DMS79 (cell line): Measurements from ENCODE around the gene SH3BGRL3.
"Not testable (repeated sequence)": the region's sequence is repeated elsewhere in the genome, so short reads cannot be mapped to it uniquely, and the experiment has no call there.

Experiments used
- DNase-seq: peaks from one replicate; lab custom pipeline; 2025; lab: John Stamatoyannopoulos, UW

SH3BGRL3 gene

GRCh38 chr1:26279456-26280332 is at the start of gene SH3BGRL3:
Gene SH3BGRL3 (plus strand): TSS chr1:26280086. CDS start chr1:26280156, 70 bp downstream.
- DNase-seq, result peak; percentile 67

GRCh38 chr1:26230682-26231081 is 49.2 kb upstream of the SH3BGRL3 start:
- not testable (repeated sequence) for DNase-seq

GRCh38 chr1:26233903-26234643 is 45.8 kb upstream of the SH3BGRL3 start, which contains the start of gene CEP85:
Gene CEP85 (plus strand): TSS chr1:26234200. CDS start chr1:26239784, 5,584 bp downstream.
- DNase-seq, result peak; percentile 96

GRCh38 chr1:26234644-26235370 is 45.1 kb upstream of the SH3BGRL3 start:
- DNase-seq, result no peak

- DNase-seq, result no peak
Measured at GRCh38 chr1:26237230-26237966, 42.5 kb upstream of the SH3BGRL3 start.

GRCh38 chr1:26239936-26240335 is 40.0 kb upstream of the SH3BGRL3 start:
- no peak for DNase-seq

- no peak for DNase-seq
Measured at GRCh38 chr1:26252718-26253117, 27.2 kb upstream of the SH3BGRL3 start.

GRCh38 chr1:26254404-26254803 is 25.5 kb upstream of the SH3BGRL3 start:
- no peak for DNase-seq

- no peak for DNase-seq
Measured at GRCh38 chr1:26257222-26257621, 22.7 kb upstream of the SH3BGRL3 start.

GRCh38 chr1:26259005-26259404 is 20.9 kb upstream of the SH3BGRL3 start:
- DNase-seq, result no peak

GRCh38 chr1:26259578-26259977 is 20.3 kb upstream of the SH3BGRL3 start:
- DNase-seq, result no peak

- DNase-seq, result no peak
Measured at GRCh38 chr1:26263212-26263611, 16.7 kb upstream of the SH3BGRL3 start.

GRCh38 chr1:26265405-26265804 is 14.5 kb upstream of the SH3BGRL3 start:
- DNase-seq, result no peak

- no peak for DNase-seq
Measured at GRCh38 chr1:26268290-26269197, 11.3 kb upstream of the SH3BGRL3 start.

- DNase-seq, result no peak
Measured at GRCh38 chr1:26269198-26269550, 10.7 kb upstream of the SH3BGRL3 start.

- no peak for DNase-seq
Measured at GRCh38 chr1:26274801-26275425, 5.0 kb upstream of the SH3BGRL3 start.

- DNase-seq, result peak; percentile 38
Measured at GRCh38 chr1:26275580-26276431, 4.1 kb upstream of the SH3BGRL3 start.

- DNase-seq, result no peak
Measured at GRCh38 chr1:26276432-26276838, 3.5 kb upstream of the SH3BGRL3 start.

GRCh38 chr1:26277261-26277661 is 2.6 kb upstream of the SH3BGRL3 start:
- no peak for DNase-seq
